Ectodermal cell (in vitro differentiated cells): ENCODE measurements around the gene PRKACB. TPM values are rescaled to one million over a fixed set of nuclear protein-coding genes. Genes with fewer than 3 reads are reported as not detected.
"Not testable (repeated sequence)": the region's sequence is repeated elsewhere in the genome, so short reads cannot be mapped to it uniquely, and the experiment has no call there.

Experiments used
- H3K27ac ChIP-seq: 2 replicates; pipeline ENCODE4 v1.7.0; 2013; ENCODE audit warnings: mild to moderate bottlenecking, low read depth, low read length; ENCODE audit not compliant: insufficient read depth, poor library complexity, severe bottlenecking
- H3K27me3 ChIP-seq: 2 replicates; pipeline ENCODE4 v1.7.0; 2013; ENCODE audit warnings: mild to moderate bottlenecking, low read length; ENCODE audit not compliant: insufficient read depth, control insufficient read depth, poor library complexity, severe bottlenecking
- H3K36me3 ChIP-seq: one replicate; pipeline ENCODE4 v1.7.0; 2013; ENCODE audit warnings: low read length; ENCODE audit not compliant: control insufficient read depth, insufficient read depth
- H3K4me1 ChIP-seq: one replicate; pipeline ENCODE4 v1.7.0; 2013; ENCODE audit warnings: low read length; ENCODE audit not compliant: control insufficient read depth, insufficient read depth
- H3K4me3 ChIP-seq: 2 replicates; pipeline ENCODE4 v1.7.0; 2013; ENCODE audit warnings: low read depth, low read length, control low read depth; ENCODE audit not compliant: insufficient read depth
- H3K9me3 ChIP-seq: 2 replicates; pipeline ENCODE4 v1.7.0; 2013; ENCODE audit warnings: mild to moderate bottlenecking, low read length, moderate library complexity; ENCODE audit not compliant: control insufficient read depth
- WGBS, 2 experiments: methylation state at CpG; one replicate each; pipeline ENCODE4 v1.1.7; 2013; ENCODE audit warnings: missing lambda C conversion rate in 2 of 2; 5-methylcytosine and 5-hydroxymethylcytosine counted together
- polyA plus RNA-seq, 4 experiments: library from polyadenylated mRNA; stranded (reverse); fragments of 50-300 nt; gene quantifications; one replicate each; pipeline ENCODE4 v1.2.3, GENCODE V29; 2013

PRKACB gene
- 34.1 TPM for polyA plus RNA-seq (2013, experiment 1 of 4)
- polyA plus RNA-seq (2013, experiment 2 of 4), result 35.0 TPM
- 27.3 TPM for polyA plus RNA-seq (2013, experiment 3 of 4)
- polyA plus RNA-seq (2013, experiment 4 of 4), result 28.2 TPM

DNA sequence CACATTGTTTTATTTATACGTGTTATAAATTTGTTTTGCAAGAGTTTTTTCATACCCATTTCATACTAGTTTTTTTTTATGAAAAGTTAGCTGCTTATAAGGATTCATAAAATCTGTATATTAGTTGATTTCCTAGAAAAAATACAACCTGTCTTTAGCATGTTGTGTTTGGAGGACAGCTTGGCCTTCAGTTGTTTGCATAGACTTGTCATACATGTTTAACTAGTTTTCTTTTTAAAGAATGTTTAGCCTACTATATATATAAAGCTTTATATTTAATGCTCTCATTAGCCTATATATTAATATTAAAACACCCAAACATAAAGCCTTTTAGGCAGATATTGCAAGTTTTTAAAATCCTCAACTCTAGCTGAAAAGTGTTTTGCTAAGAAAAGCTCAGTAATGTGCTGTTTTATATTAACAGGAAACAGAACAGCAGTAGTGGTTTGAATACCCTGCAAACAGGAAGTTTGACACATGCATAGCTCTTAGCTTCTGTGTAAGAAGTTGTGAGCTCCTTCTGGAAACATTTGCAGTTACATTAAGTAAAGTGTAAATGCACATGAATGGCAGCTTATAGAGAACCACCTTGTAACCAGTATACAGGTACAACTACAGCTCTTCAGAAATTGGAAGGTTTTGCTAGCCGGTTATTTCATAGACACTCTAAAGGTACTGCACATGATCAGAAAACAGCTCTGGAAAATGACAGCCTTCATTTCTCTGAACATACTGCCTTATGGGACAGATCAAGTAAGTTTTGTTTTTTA lies at the start of gene PRKACB:
Gene PRKACB (plus strand): TSS at position 476 of the 770 bp plus-strand sequence. CDS start 91 bp downstream, at position 567.
- no peak within 1 kb of the TSS for H3K27ac ChIP-seq

GRCh38 chr1:84095308-84095707 lies 48.8 kb upstream of the PRKACB start:
- H3K36me3 ChIP-seq, result no peaks in the 10 kb centered on the region
- H3K27me3 ChIP-seq, result no peaks in the 10 kb centered on the region
- no peak overlapping the region for H3K4me3 ChIP-seq

More for the DNA sequence above, at the start of gene PRKACB:
- WGBS, 2 experiments, result 90 to 93% methylated on average over 1 of the region's 2 CpGs
- H3K4me3 ChIP-seq, result no peak within 1 kb of the TSS
- H3K4me1 ChIP-seq, result no peaks in the 10 kb centered on the region
- H3K36me3 ChIP-seq, result no peaks in the 10 kb centered on the region
- no peaks in the 10 kb centered on the region for H3K9me3 ChIP-seq
- H3K27me3 ChIP-seq, result no peaks in the 10 kb centered on the region

GRCh38 chr1:84096176-84096575 lies 47.9 kb upstream of the PRKACB start:
- Histone ChIP-seq H3K36me3 (no peaks in the 10 kb centered on the region), H3K27ac (no peak overlapping the region), H3K27me3 (no peaks in the 10 kb centered on the region), H3K4me3 (no peak overlapping the region), H3K4me1 (no peaks in the 10 kb centered on the region), H3K9me3 (no peaks in the 10 kb centered on the region)

More at GRCh38 chr1:84095308-84095707, 48.8 kb upstream of the PRKACB start:
- Histone ChIP-seq H3K9me3 (no peaks in the 10 kb centered on the region), H3K27ac (no peak overlapping the region), H3K4me1 (no peaks in the 10 kb centered on the region)

GRCh38 chr1:84101204-84101603 lies 42.9 kb upstream of the PRKACB start:
- Histone ChIP-seq H3K36me3 (no peaks in the 10 kb centered on the region), H3K4me1 (no peaks in the 10 kb centered on the region), H3K27me3 (no peaks in the 10 kb centered on the region), H3K27ac (no peak overlapping the region), H3K4me3 (no peak overlapping the region), H3K9me3 (no peaks in the 10 kb centered on the region)
- 88 to 89% methylated on average over 1 of the region's 1 CpG for WGBS, 2 experiments

GRCh38 chr1:84103197-84103992 lies 40.7 kb upstream of the PRKACB start:
- Histone ChIP-seq H3K27me3 (no peaks in the 10 kb centered on the region), H3K36me3 (no peaks in the 10 kb centered on the region), H3K27ac (no peak overlapping the region), H3K4me3 (no peak overlapping the region), H3K4me1 (no peaks in the 10 kb centered on the region), H3K9me3 (no peaks in the 10 kb centered on the region)
- WGBS, 2 experiments, result 85 to 87% methylated on average over 3 of the region's 3 CpGs

DNA sequence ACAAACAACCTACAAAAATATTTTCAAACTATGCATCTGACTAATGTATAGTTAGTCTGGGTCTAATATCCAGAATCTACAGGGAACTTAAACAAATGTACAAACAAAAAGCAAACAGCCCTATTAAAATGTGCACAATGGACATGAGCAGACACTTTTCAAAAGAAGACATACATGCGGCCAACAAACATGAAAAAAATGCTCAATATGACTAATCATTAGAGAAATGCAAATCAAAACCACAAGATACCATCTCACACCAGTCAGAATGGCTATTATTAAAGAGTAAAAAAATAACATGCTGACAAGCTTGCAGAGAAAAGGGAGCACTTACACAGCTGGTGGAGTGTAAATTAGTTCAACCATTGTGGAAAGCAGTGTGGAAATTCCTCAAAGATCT lies 36.5 kb upstream of the PRKACB start:
- 83 to 89% methylated on average over 1 of the region's 1 CpG for WGBS, 2 experiments
- H3K27ac ChIP-seq, H3K9me3 ChIP-seq, H3K4me3 ChIP-seq, H3K27me3 ChIP-seq, H3K36me3 ChIP-seq, H3K4me1 ChIP-seq: not testable (repeated sequence)

DNA sequence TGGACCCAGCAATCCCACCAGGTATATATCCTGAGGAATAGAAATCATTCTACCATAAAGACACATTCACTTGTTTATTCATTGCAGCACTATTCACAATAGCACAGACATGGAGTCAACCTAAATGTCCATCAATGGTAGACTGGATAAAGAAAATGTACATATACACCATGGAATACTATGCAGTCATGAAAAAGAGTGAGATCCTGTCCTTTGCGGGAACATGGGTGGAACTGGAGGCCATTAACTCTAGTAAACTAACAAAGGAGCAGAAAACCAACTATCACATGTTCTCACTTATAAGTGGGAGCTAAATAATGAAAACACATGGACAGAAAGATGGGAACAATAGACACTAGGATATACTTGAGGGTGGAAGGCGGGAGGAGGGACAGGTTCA lies 36.1 kb upstream of the PRKACB start:
- no peak overlapping the region for H3K27ac ChIP-seq
- no peak overlapping the region for H3K4me3 ChIP-seq
- no peaks in the 10 kb centered on the region for H3K4me1 ChIP-seq
- no peaks in the 10 kb centered on the region for H3K27me3 ChIP-seq
- H3K36me3 ChIP-seq, result no peaks in the 10 kb centered on the region
- H3K9me3 ChIP-seq, result no peaks in the 10 kb centered on the region
- 93 to 100% methylated on average over 2 of the region's 2 CpGs for WGBS, 2 experiments

- no peaks in the 10 kb centered on the region for H3K36me3 ChIP-seq
- H3K4me1 ChIP-seq, result no peaks in the 10 kb centered on the region
- WGBS, 2 experiments, result 83% methylated on average over 1 of the region's 3 CpGs; no CpG with 5 or more reads in 1 of the 2 experiments
- H3K4me3 ChIP-seq, result no peak overlapping the region
- no peaks in the 10 kb centered on the region for H3K27me3 ChIP-seq
- H3K27ac ChIP-seq, result no peak overlapping the region
- no peaks in the 10 kb centered on the region for H3K9me3 ChIP-seq
Observed at GRCh38 chr1:84108900-84109578, 35.0 kb upstream of the PRKACB start.

GRCh38 chr1:84110629-84111028 lies 33.4 kb upstream of the PRKACB start:
- Histone ChIP-seq H3K4me3 (no peak overlapping the region), H3K27ac (no peak overlapping the region), H3K9me3 (no peaks in the 10 kb centered on the region), H3K27me3 (no peaks in the 10 kb centered on the region), H3K36me3 (no peaks in the 10 kb centered on the region), H3K4me1 (no peaks in the 10 kb centered on the region)
- 95 to 100% methylated on average over 1 of the region's 1 CpG for whole genome bisulfite sequencing, 2 experiments

DNA sequence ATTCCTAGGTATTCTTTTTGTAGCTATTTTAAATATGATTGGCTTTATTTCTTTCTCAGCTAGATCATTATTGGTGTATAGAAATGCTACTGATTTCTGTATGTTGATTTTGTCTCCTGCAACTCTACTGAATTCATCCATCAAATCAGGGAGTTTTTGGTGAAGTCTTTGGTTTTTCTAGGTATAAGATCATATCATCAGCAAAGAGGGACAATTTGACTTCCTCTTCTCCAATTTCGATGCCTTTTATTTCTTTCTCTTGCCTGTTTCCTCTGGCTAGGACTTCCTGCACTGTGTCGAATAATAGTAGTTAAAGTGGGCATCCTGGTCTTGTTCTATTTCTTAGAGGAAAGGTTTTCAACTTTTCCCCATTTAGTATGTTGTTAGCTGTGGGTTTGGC lies 27.5 kb upstream of the PRKACB start:
- Histone ChIP-seq H3K27ac (no peak overlapping the region), H3K9me3 (no peaks in the 10 kb centered on the region), H3K36me3 (no peaks in the 10 kb centered on the region), H3K27me3 (no peaks in the 10 kb centered on the region), H3K4me1 (no peaks in the 10 kb centered on the region), H3K4me3 (no peak overlapping the region)
- WGBS, 2 experiments, result 96 to 100% methylated on average over 2 of the region's 2 CpGs
